ENCODE data around the gene PAGR1. TPM values are rescaled to one million over a fixed set of nuclear protein-coding genes. Genes with fewer than 3 reads are reported as not detected.

The PAGR1 gene
- total and polyA plus RNA-seq, 2 of the 13 experiments (the other 11 are each of a cell fraction or from before 2014, with no cell fraction given), result 9.8 to 66.4 TPM

- TF ChIP-seq ZNF7 (CRISPR knock-in tag; IDR thresholded peaks at IDR 0.05) (no peak), ZNF101 (CRISPR knock-in tag; IDR thresholded peaks at IDR 0.05; ENCODE audit: borderline replicate concordance, low read depth) (no peak), AGO1 (IDR thresholded peaks at IDR 0.05; ENCODE audit: low read depth, low read length, poor library complexity, severe bottlenecking) (peak; percentile 99), ESRRA (CRISPR knock-in tag; IDR thresholded peaks at IDR 0.05; ENCODE audit: low read depth) (no peak), U2AF2 (IDR thresholded peaks at IDR 0.05; ENCODE audit: low read depth, low read length) (no peak), NFE2L1 (CRISPR knock-in tag; IDR thresholded peaks at IDR 0.05; ENCODE audit: borderline replicate concordance) (no peak), ZNF138 (CRISPR knock-in tag; IDR thresholded peaks at IDR 0.05; ENCODE audit: low read depth) (no peak), SOX13 (IDR thresholded peaks at IDR 0.05) (no peak), SOX13 (CRISPR knock-in tag; conservative IDR thresholded peaks at IDR 0.05 in 1 of 2, IDR thresholded peaks at IDR 0.05 in 1 of 2) (peak in 1 of 2 experiments; percentile 27; a peak in 1 of 4 replicates), DRAP1 (CRISPR knock-in tag; IDR thresholded peaks at IDR 0.05) (peak; percentile 67), ZNF850 (CRISPR knock-in tag; conservative IDR thresholded peaks at IDR 0.05) (no peak), FOXC1 (CRISPR knock-in tag; IDR thresholded peaks at IDR 0.05; ENCODE audit: borderline replicate concordance) (0 out of 2 replicates have a peak, but pooled peaks have one; percentile 47), SIN3B (IDR thresholded peaks at IDR 0.05; ENCODE audit: low read length) (no peak), ZNF335 (CRISPR knock-in tag; IDR thresholded peaks at IDR 0.05) (no peak), ZNF597 (CRISPR knock-in tag; IDR thresholded peaks at IDR 0.05) (no peak), FOXA1 (IDR thresholded peaks at IDR 0.05) (no peak), FOXA1 (CRISPR knock-in tag; IDR thresholded peaks at IDR 0.05) (peak; percentile 54), KLF15 (CRISPR knock-in tag; IDR thresholded peaks at IDR 0.05; ENCODE audit: borderline replicate concordance) (peak; percentile 30; the same call in 1 of the 2 replicates), ZNF674 (CRISPR knock-in tag; IDR thresholded peaks at IDR 0.05; ENCODE audit: low read depth) (no peak), GMEB1 (CRISPR knock-in tag; IDR thresholded peaks at IDR 0.05; ENCODE audit: borderline replicate concordance) (peak; percentile 66; the same call in 1 of the 2 replicates), MEIS2 (CRISPR knock-in tag; IDR thresholded peaks at IDR 0.05) (no peak), HIVEP1 (CRISPR knock-in tag; IDR thresholded peaks at IDR 0.05) (peak; percentile 96), PAWR (CRISPR knock-in tag; IDR thresholded peaks at IDR 0.05; ENCODE audit: borderline replicate concordance) (no peak), PREB (CRISPR knock-in tag; IDR thresholded peaks at IDR 0.05) (0 out of 2 replicates have a peak, but pooled peaks have one; percentile 79), ZNF570 (CRISPR knock-in tag; IDR thresholded peaks at IDR 0.05; ENCODE audit: borderline replicate concordance) (no peak), BCL6 (CRISPR knock-in tag; IDR thresholded peaks at IDR 0.05) (0 out of 2 replicates have a peak, but pooled peaks have one; percentile 39)
These were observed 4.6 kb upstream of the PAGR1 start (continued) for GRCh38 chr16:29811170-29811895.

Data from HepG2 (cell line).